GM18498 (cell line): ENCODE data around the gene AGBL4.
"Not testable (repeated sequence)": the region's sequence is repeated elsewhere in the genome, so short reads cannot be mapped to it uniquely, and the experiment has no call there.

Experiments
- ATAC-seq: cut with Tn5 transposase; IDR thresholded peaks from one replicate; pipeline ENCODE4 v1.9.1; 2021; ENCODE audit warnings: mild to moderate bottlenecking, moderate library complexity; ENCODE audit not compliant: unreplicated experiment

The AGBL4 gene

GRCh38 chr1:49051647-49052046, 972.1 kb downstream of the AGBL4 start:
- ATAC-seq: no peak

GRCh38 chr1:49050041-49050440, 973.7 kb downstream of the AGBL4 start:
- ATAC-seq: no peak

- ATAC-seq: no peak
Observed at GRCh38 chr1:49048188-49048587, 975.6 kb downstream of the AGBL4 start.

- ATAC-seq: no peak
Observed at GRCh38 chr1:49046305-49046704, 977.4 kb downstream of the AGBL4 start.

GRCh38 chr1:49045371-49045770, 978.4 kb downstream of the AGBL4 start:
- no peak for ATAC-seq

GRCh38 chr1:49036700-49037099, 987.1 kb downstream of the AGBL4 start:
- no peak for ATAC-seq

GRCh38 chr1:49028396-49028795, 995.4 kb downstream of the AGBL4 start:
- no peak for ATAC-seq

GRCh38 chr1:49026230-49026811, 997.4 kb downstream of the AGBL4 start:
- no peak for ATAC-seq

- no peak for ATAC-seq
Observed at GRCh38 chr1:49016030-49016977, 1007.5 kb downstream of the AGBL4 start.

- no peak for ATAC-seq
Observed at GRCh38 chr1:49013079-49013478, 1010.7 kb downstream of the AGBL4 start.

GRCh38 chr1:49002981-49003380, 1020.8 kb downstream of the AGBL4 start:
- not testable (repeated sequence) for ATAC-seq

- no peak for ATAC-seq
Observed at GRCh38 chr1:48999321-48999720, 1024.4 kb downstream of the AGBL4 start.

- no peak for ATAC-seq
Observed at GRCh38 chr1:48996311-48996710, 1027.4 kb downstream of the AGBL4 start.

- no peak for ATAC-seq
Observed at GRCh38 chr1:48988633-48989197, 1035.0 kb downstream of the AGBL4 start.

- ATAC-seq: no peak
Observed at GRCh38 chr1:48979940-48980339, 1043.8 kb downstream of the AGBL4 start.

- ATAC-seq: no peak
Observed at GRCh38 chr1:48978413-48978812, 1045.3 kb downstream of the AGBL4 start.

GRCh38 chr1:48977273-48977672, 1046.5 kb downstream of the AGBL4 start:
- ATAC-seq: no peak

GRCh38 chr1:48969971-48970370, 1053.8 kb downstream of the AGBL4 start:
- no peak for ATAC-seq

GRCh38 chr1:48967318-48967717, 1056.4 kb downstream of the AGBL4 start:
- ATAC-seq: no peak

- ATAC-seq: no peak
Observed at GRCh38 chr1:48966583-48966982, 1057.2 kb downstream of the AGBL4 start.

- no peak for ATAC-seq
Observed at GRCh38 chr1:48960320-48960719, 1063.4 kb downstream of the AGBL4 start.

- no peak for ATAC-seq
Observed at GRCh38 chr1:48955774-48956173, 1068.0 kb downstream of the AGBL4 start.
